ENCODE results near the gene PLAGL2. TPM values are rescaled to one million over a fixed set of nuclear protein-coding genes. Genes with fewer than 3 reads are reported as not detected.

Gene PLAGL2
- total and polyA plus RNA-seq, 4 donors = 1.3 to 7.2 (median 1.6) TPM

DNA sequence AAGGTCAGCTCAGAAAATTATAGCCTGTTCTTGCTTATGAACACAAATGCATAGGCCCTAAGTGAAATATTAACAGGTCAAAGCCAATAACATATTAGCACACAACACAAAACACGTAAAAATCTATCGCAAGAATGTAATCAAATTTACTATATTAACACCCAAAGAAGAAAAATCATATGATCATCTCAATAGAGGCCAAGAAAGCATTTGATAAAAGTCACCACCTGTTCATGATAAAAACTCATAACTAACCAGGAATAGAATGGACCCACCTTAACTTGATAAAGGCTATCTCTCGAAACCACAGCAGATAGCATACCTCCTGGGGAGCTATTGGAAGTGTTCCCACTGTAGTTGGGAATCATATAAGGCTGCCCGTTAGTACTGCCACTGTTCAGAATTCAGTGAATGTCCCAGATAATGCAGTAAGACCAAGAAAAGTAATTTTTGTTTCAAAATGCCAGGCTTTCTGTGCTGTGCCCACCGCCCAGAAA, 21.8 kb upstream of the PLAGL2 start:
- Histone ChIP-seq H3K4me3 (ENCODE audit: low read depth in 1 of 3, low read length in 3 of 3) (no peak overlapping the region), H3K36me3 (ENCODE audit: control insufficient read depth in 4 of 4, insufficient read depth in 3 of 4, low read depth in 1 of 4, low read length in 3 of 4) (peaks cover 4 to 34% (median 30%) of the 10 kb centered on the region in 4 donors)

DNA sequence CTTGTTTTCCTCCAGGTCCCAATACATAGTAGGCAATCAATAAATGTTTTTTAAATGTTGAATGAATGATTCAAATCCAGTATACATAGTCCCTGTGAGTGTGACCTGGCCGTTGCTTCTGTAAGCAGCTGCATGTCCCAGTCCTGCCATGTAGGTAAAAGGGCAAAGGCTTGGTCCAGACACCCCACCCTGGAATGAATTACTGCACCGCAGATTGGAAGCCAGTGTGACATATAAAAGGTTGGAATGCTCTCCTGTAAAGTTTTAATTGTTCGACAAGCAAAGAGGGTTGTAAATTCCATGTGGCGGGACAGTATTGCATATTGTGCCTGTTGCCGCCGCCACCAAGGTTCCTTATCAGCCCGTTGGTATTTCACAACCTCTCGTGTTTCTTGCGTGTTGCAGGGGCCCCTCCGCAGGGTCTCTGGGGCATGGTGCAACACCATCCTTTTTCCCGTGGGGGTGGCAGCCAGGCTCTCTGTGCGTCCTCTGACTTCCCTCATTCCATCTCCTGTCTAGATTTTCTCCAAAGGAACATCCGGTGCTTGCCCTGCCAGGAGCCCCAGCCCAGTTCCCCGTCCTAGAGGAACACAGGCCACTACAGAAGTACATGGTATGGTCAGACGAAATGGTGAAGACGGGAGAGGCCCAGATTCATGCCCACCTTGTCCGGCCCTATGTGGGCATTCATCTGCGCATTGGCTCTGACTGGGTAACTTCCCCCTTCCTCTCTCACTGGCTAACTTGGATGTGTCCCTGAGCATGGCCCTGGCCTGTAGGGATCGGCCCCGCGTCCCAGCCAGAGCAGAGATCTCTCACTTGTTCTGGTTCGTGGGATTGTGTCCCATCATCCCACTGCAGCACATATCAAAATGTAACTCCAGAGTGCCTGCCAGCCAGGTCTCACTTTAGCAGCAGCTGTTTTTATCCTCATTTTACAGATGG, 20.5 kb upstream of the PLAGL2 start:
- H3K9me3 ChIP-seq (ENCODE audit: control insufficient read depth in 4 of 4, low read length in 3 of 4) = no peaks in the 10 kb centered on the region
- 48% methylated on average over 22 of the region's 22 CpGs for WGBS
- H3K4me1 ChIP-seq (ENCODE audit: control insufficient read depth in 4 of 4, insufficient read depth in 4 of 4, low read length in 3 of 4) = peaks cover 7 to 36% (median 24%) of the 10 kb centered on the region in 4 donors
- H3K4me3 ChIP-seq (ENCODE audit: low read depth in 1 of 3, low read length in 3 of 3) = no peak overlapping the region
- DNase-seq (ENCODE audit: low spot score) = peak; percentile 52
- no peak overlapping the region for H3K9ac ChIP-seq (ENCODE audit: low read depth in 1 of 2, low read length in 2 of 2)
- no peaks in the 10 kb centered on the region for H3K27me3 ChIP-seq (ENCODE audit: control insufficient read depth in 4 of 4, insufficient read depth in 4 of 4, low read length in 3 of 4)
- peak overlapping the region; percentile 29 to 66 for H3K27ac ChIP-seq (ENCODE audit: low read depth in 1 of 2, low read length in 2 of 2)
- peaks cover 6 to 34% (median 26%) of the 10 kb centered on the region in 4 donors for H3K36me3 ChIP-seq (ENCODE audit: control insufficient read depth in 4 of 4, insufficient read depth in 3 of 4, low read depth in 1 of 4, low read length in 3 of 4)
- TF ChIP-seq JUND (IDR thresholded peaks at IDR 0.05) (no peak), SP1 (IDR thresholded peaks at IDR 0.05) (peak; percentile 31), ZBTB33 (IDR thresholded peaks at IDR 0.05) (no peak), HNF4G (IDR thresholded peaks at IDR 0.05) (no peak), TAF1 (conservative IDR thresholded peaks at IDR 0.05) (no peak), RXRA (IDR thresholded peaks at IDR 0.05) (peak; percentile 51 to 68), MAX (IDR thresholded peaks at IDR 0.05) (peak; percentile 16), HNF4A (conservative IDR thresholded peaks at IDR 0.05) (peak in 1 of 2 donors; percentile 33), EGR1 (IDR thresholded peaks at IDR 0.05; ENCODE audit: low read depth in 2 of 2) (no peak), RAD21 (IDR thresholded peaks at IDR 0.05) (peak in 1 of 2 donors; percentile 23), YY1 (IDR thresholded peaks at IDR 0.05) (no peak), FOXA2 (IDR thresholded peaks at IDR 0.05) (peak; percentile 15), GABPA (IDR thresholded peaks at IDR 0.05 in 1 of 2, conservative IDR thresholded peaks at IDR 0.05 in 1 of 2) (no peak), ATF3 (IDR thresholded peaks at IDR 0.05) (no peak)
- TF ChIP-seq, protein P1, sequence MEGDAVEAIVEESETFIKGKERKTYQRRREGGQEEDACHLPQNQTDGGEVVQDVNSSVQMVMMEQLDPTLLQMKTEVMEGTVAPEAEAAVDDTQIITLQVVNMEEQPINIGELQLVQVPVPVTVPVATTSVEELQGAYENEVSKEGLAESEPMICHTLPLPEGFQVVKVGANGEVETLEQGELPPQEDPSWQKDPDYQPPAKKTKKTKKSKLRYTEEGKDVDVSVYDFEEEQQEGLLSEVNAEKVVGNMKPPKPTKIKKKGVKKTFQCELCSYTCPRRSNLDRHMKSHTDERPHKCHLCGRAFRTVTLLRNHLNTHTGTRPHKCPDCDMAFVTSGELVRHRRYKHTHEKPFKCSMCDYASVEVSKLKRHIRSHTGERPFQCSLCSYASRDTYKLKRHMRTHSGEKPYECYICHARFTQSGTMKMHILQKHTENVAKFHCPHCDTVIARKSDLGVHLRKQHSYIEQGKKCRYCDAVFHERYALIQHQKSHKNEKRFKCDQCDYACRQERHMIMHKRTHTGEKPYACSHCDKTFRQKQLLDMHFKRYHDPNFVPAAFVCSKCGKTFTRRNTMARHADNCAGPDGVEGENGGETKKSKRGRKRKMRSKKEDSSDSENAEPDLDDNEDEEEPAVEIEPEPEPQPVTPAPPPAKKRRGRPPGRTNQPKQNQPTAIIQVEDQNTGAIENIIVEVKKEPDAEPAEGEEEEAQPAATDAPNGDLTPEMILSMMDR (IDR thresholded peaks at IDR 0.05; ENCODE audit: low read depth, low read length, missing input control) = no peak
- TF ChIP-seq, protein P2, sequence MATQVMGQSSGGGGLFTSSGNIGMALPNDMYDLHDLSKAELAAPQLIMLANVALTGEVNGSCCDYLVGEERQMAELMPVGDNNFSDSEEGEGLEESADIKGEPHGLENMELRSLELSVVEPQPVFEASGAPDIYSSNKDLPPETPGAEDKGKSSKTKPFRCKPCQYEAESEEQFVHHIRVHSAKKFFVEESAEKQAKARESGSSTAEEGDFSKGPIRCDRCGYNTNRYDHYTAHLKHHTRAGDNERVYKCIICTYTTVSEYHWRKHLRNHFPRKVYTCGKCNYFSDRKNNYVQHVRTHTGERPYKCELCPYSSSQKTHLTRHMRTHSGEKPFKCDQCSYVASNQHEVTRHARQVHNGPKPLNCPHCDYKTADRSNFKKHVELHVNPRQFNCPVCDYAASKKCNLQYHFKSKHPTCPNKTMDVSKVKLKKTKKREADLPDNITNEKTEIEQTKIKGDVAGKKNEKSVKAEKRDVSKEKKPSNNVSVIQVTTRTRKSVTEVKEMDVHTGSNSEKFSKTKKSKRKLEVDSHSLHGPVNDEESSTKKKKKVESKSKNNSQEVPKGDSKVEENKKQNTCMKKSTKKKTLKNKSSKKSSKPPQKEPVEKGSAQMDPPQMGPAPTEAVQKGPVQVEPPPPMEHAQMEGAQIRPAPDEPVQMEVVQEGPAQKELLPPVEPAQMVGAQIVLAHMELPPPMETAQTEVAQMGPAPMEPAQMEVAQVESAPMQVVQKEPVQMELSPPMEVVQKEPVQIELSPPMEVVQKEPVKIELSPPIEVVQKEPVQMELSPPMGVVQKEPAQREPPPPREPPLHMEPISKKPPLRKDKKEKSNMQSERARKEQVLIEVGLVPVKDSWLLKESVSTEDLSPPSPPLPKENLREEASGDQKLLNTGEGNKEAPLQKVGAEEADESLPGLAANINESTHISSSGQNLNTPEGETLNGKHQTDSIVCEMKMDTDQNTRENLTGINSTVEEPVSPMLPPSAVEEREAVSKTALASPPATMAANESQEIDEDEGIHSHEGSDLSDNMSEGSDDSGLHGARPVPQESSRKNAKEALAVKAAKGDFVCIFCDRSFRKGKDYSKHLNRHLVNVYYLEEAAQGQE (IDR thresholded peaks at IDR 0.05) = no peak

More for the DNA sequence above, 21.8 kb upstream of the PLAGL2 start:
- no peak for TF ChIP-seq MAX (IDR thresholded peaks at IDR 0.05)
- no peak overlapping the region for H3K9ac ChIP-seq (ENCODE audit: low read depth in 1 of 2, low read length in 2 of 2)
- WGBS = 83% methylated on average over 5 of the region's 5 CpGs
- H3K9me3 ChIP-seq (ENCODE audit: control insufficient read depth in 4 of 4, low read length in 3 of 4) = no peaks in the 10 kb centered on the region
- DNase-seq (ENCODE audit: low spot score) = no peak
- H3K4me1 ChIP-seq (ENCODE audit: control insufficient read depth in 4 of 4, insufficient read depth in 4 of 4, low read length in 3 of 4) = peaks cover 7 to 38% (median 27%) of the 10 kb centered on the region in 4 donors
- H3K27me3 ChIP-seq (ENCODE audit: control insufficient read depth in 4 of 4, insufficient read depth in 4 of 4, low read length in 3 of 4) = no peaks in the 10 kb centered on the region
- no peak overlapping the region for H3K27ac ChIP-seq (ENCODE audit: low read depth in 1 of 2, low read length in 2 of 2)
